Ascending aorta (tissue), 2 donors: Measurements from ENCODE around the gene MYOT. TPM values are rescaled to one million over a fixed set of nuclear protein-coding genes. Genes with fewer than 3 reads are reported as not detected.

Experiments used
- DNase-seq, 2 donors: peaks; one replicate each; pipeline ENCODE4 v3.0.0-alpha.2; 2019; ENCODE audit warnings: low spot score in 2 of 2
- H3K27ac ChIP-seq, 2 donors: fragments of 200-600 bp; sonication (generic); one replicate each; pipeline ENCODE4 v1.5.1; 2016 to 2017; ENCODE audit warnings: mild to moderate bottlenecking in 1 of 2
- H3K27me3 ChIP-seq: fragments of 200-600 bp; sonication (generic); one replicate; pipeline ENCODE4 v1.5.1; 2017
- H3K36me3 ChIP-seq, 2 donors: fragments of 200-600 bp; sonication (generic); one replicate each; pipeline ENCODE4 v1.5.1; 2016
- H3K4me1 ChIP-seq, 2 donors: fragments of 200-600 bp; sonication (generic); one replicate each; pipeline ENCODE4 v1.5.1; 2016 to 2017; ENCODE audit warnings: mild to moderate bottlenecking in 1 of 2
- H3K4me3 ChIP-seq, 2 donors: fragments of 200-600 bp; sonication (generic); one replicate each; pipeline ENCODE4 v1.5.1; 2016 to 2017; ENCODE audit warnings: mild to moderate bottlenecking in 1 of 2
- H3K9me3 ChIP-seq, 2 donors: fragments of 200-600 bp; sonication (generic); one replicate each; pipeline ENCODE4 v1.5.1; 2016
- intact Hi-C: fragments of 100-400 bp; cut with DNase I; formaldehyde crosslinking; loops from one replicate; pipeline ENCODE4 v1.15.1; 2023
- total RNA-seq: library from RNA; depleted of rRNA; stranded (reverse); fragments of >200 nt; gene quantifications from one replicate; pipeline ENCODE4 v1.1.0, GENCODE V29; 2016
- TF ChIP-seq, protein P1 (sequence below), 3 experiments: fragments of 200-600 bp in 2 of 3; fragments of 450-650 bp in 1 of 3; sonication (generic) in 2 of 3; IDR thresholded peaks; one replicate each; pipeline ENCODE4 v1.5.1; 2016 to 2019; ENCODE audit warnings: antibody characterized with exemption in 3 of 3, mild to moderate bottlenecking in 1 of 3, moderate library complexity in 1 of 3

The MYOT gene
- total RNA-seq, 1 donor from 2014 or later: 12.3 TPM

- Histone ChIP-seq H3K4me1 (peaks cover 5 to 11% of the 10 kb centered on the region in 2 donors), H3K9me3 (no peaks in the 10 kb centered on the region), H3K36me3 (no peaks in the 10 kb centered on the region), H3K27ac (no peak overlapping the region), H3K27me3 (no peaks in the 10 kb centered on the region), H3K4me3 (no peak overlapping the region)
- intact Hi-C loops: no loop called here
- TF ChIP-seq, protein P1, sequence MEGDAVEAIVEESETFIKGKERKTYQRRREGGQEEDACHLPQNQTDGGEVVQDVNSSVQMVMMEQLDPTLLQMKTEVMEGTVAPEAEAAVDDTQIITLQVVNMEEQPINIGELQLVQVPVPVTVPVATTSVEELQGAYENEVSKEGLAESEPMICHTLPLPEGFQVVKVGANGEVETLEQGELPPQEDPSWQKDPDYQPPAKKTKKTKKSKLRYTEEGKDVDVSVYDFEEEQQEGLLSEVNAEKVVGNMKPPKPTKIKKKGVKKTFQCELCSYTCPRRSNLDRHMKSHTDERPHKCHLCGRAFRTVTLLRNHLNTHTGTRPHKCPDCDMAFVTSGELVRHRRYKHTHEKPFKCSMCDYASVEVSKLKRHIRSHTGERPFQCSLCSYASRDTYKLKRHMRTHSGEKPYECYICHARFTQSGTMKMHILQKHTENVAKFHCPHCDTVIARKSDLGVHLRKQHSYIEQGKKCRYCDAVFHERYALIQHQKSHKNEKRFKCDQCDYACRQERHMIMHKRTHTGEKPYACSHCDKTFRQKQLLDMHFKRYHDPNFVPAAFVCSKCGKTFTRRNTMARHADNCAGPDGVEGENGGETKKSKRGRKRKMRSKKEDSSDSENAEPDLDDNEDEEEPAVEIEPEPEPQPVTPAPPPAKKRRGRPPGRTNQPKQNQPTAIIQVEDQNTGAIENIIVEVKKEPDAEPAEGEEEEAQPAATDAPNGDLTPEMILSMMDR (IDR thresholded peaks at IDR 0.05): no peak
- no peak for DNase-seq
Observed at GRCh38 chr5:137826067-137826466, 41.6 kb upstream of the MYOT start.

DNA sequence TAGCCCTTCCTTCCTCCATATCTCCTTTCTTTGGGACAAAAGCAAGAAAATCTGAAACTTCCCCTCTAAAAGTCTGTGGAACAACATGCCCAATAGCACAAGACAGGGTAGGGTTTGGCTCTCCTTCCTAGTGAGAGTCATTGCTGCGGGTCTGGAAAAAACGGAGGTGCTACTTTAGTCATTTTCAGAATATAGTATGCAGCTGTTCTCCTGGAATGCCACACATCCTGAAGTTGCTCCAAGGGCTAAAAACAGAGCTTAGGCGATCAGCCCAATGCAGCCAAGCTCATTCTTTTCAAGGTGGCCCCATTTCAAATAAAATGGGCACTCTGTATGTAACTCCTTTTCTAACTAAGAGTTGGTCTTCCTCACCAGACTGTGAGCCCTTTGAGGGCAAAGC, 39.5 kb upstream of the MYOT start:
- H3K27ac ChIP-seq: peak overlapping the region; percentile 52 to 83
- peaks cover 5 to 12% of the 10 kb centered on the region in 2 donors for H3K4me1 ChIP-seq
- no peaks in the 10 kb centered on the region for H3K36me3 ChIP-seq
- H3K27me3 ChIP-seq: no peaks in the 10 kb centered on the region
- H3K9me3 ChIP-seq: no peaks in the 10 kb centered on the region
- intact Hi-C loops: no loop called here
- TF ChIP-seq, protein P1 (IDR thresholded peaks at IDR 0.05): no peak
- peak in 1 of 2 donors; percentile 79 for DNase-seq
- no peak overlapping the region for H3K4me3 ChIP-seq

GRCh38 chr5:137828664-137829063, 39.0 kb upstream of the MYOT start:
- Histone ChIP-seq H3K4me3 (no peak overlapping the region), H3K9me3 (no peaks in the 10 kb centered on the region), H3K27me3 (no peaks in the 10 kb centered on the region), H3K4me1 (peaks cover 5 to 12% of the 10 kb centered on the region in 2 donors), H3K36me3 (no peaks in the 10 kb centered on the region), H3K27ac (peak overlapping the region in 1 of 2 donors; percentile 83)
- intact Hi-C loops: no loop called here
- no peak for DNase-seq
- TF ChIP-seq, protein P1 (IDR thresholded peaks at IDR 0.05): no peak

DNA sequence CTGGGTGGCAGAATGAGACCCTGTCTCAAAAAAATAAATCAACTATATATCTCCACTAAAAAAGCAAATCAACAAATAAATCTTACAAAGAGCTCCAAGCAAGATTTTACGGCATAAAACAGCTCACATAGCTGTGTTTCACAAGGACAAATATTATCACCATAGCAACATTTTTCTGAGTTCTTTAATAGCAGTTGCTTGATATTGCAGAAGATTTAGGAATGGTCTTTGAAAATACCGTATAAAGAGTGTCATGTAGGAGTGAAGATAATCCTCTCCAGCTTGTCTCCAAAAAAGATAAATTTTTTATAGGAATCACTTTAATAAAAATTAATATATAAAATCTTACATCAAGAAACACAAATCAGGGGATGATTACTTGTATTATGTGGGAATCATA, 36.6 kb upstream of the MYOT start:
- no peak for DNase-seq
- intact Hi-C loops: loop anchor here (5.0 to 10.0 kb wide), 2 partner anchors 201 to 206 kb away; partner anchors contain the start of gene FAM13B
- TF ChIP-seq, protein P1 (IDR thresholded peaks at IDR 0.05): no peak
- Histone ChIP-seq H3K36me3 (no peaks in the 10 kb centered on the region), H3K4me3 (no peak overlapping the region), H3K27me3 (no peaks in the 10 kb centered on the region), H3K4me1 (peaks cover 5 to 15% of the 10 kb centered on the region in 2 donors), H3K9me3 (no peaks in the 10 kb centered on the region), H3K27ac (peak overlapping the region in 1 of 2 donors; percentile 41)

GRCh38 chr5:137831526-137831925, 36.1 kb upstream of the MYOT start:
- DNase-seq: no peak
- Histone ChIP-seq H3K4me3 (no peak overlapping the region), H3K27ac (peak overlapping the region in 1 of 2 donors; percentile 56), H3K36me3 (no peaks in the 10 kb centered on the region), H3K4me1 (peaks cover 6 to 18% of the 10 kb centered on the region in 2 donors), H3K27me3 (no peaks in the 10 kb centered on the region), H3K9me3 (no peaks in the 10 kb centered on the region)
- TF ChIP-seq, protein P1 (IDR thresholded peaks at IDR 0.05): peak in 2 of 3 experiments; percentile 36 to 48
- intact Hi-C loops: loop anchor here (5.0 to 10.0 kb wide), 2 partner anchors 201 to 207 kb away; partner anchors contain the start of gene FAM13B
